ENCODE measurements around the gene PCDHGA11. TPM values are rescaled to one million over a fixed set of nuclear protein-coding genes. Genes with fewer than 3 reads are reported as not detected.
"Not testable (repeated sequence)": the region's sequence is repeated elsewhere in the genome, so short reads cannot be mapped to it uniquely, and the experiment has no call there.

PCDHGA11 gene
- 3.8 TPM for polyA plus RNA-seq (2013, experiment 1 of 4)
- 4.0 TPM for polyA plus RNA-seq (2013, experiment 2 of 4)
- polyA plus RNA-seq (2013, experiment 3 of 4), result 1.7 TPM
- 2.3 TPM for polyA plus RNA-seq (2013, experiment 4 of 4)

DNA sequence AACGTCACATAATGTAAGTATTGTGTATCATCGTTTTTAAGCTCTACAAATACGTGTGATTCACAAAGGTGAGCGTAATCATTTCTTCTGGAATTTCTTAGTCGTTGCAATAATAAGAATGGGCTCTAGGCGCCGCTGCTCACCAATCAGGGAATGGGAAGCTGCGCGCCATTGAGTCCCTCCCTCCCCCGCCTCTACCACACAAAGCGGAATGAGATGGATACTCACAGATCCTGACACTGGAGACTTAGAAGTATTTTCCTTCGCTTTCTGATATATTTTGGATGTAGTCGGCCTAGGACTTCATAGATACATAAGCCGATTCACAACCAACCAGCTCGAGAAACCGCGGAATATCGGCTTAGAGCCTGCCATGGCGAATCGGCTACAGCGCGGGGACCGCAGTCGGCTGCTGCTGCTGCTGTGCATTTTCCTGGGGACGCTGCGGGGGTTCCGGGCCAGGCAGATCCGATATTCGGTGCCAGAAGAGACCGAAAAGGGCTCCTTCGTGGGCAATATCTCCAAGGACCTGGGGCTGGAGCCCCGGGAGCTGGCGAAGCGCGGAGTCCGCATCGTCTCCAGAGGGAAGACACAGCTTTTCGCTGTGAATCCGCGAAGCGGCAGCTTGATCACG lies at the start of gene PCDHGA11:
TSS of gene PCDHGA11 (plus strand) at position 197 of the 634 bp plus-strand sequence. CDS start at position 374, 177 bp downstream.
- H3K4me1 ChIP-seq (ENCODE audit: control insufficient read depth, insufficient read depth, low read length), result no peaks in the 10 kb centered on the region
- H3K27ac ChIP-seq (ENCODE audit: insufficient read depth, low read depth, low read length, poor library complexity, severe bottlenecking), result no peak within 1 kb of the TSS
- H3K27me3 ChIP-seq (ENCODE audit: control insufficient read depth, insufficient read depth, low read length, poor library complexity, severe bottlenecking), result no peaks in the 10 kb centered on the region
- H3K9me3 ChIP-seq (ENCODE audit: control insufficient read depth, low read length), result peaks cover 20% of the 10 kb centered on the region
- peaks cover 46% of the 10 kb centered on the region for H3K36me3 ChIP-seq (ENCODE audit: control insufficient read depth, insufficient read depth, low read length)
- 91 to 92% methylated on average over 42 of the region's 42 CpGs for WGBS, 2 experiments
- no peak within 1 kb of the TSS for H3K4me3 ChIP-seq (ENCODE audit: insufficient read depth, low read depth, low read length)

DNA sequence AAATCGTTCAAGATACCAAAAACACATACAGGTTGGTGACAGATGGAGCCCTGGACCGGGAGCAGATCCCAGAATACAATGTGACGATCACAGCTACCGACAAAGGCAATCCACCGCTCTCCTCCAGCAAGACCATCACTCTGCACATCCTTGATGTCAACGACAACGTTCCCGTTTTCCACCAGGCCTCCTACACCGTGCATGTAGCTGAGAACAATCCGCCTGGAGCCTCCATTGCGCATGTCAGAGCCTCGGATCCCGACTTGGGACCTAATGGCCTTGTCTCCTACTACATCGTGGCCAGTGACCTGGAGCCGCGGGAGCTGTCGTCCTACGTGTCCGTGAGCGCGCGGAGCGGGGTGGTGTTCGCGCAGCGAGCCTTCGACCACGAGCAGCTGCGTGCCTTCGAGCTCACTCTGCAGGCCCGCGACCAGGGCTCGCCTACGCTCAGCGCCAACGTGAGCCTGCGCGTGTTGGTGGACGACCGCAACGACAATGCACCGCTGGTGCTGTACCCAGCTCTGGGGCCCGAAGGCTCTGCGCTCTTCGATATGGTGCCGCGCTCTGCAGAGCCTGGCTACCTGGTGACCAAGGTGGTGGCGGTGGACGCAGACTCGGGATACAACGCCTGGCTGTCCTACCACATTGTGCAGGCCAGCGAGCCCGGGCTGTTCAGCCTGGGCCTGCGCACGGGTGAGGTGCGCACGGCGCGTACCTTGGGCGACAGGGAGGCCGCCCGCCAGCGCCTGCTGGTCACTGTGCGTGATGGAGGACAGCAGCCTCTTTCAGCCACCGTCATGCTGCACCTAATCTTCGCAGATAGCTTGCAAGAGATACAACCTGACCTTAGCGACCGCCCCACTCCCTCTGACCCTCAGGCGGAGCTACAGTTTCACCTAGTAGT lies 49.0 kb upstream of the PCDHGA11 start:
- Histone ChIP-seq H3K4me3 (ENCODE audit: insufficient read depth, low read depth, low read length) (no peak overlapping the region), H3K36me3 (ENCODE audit: control insufficient read depth, insufficient read depth, low read length) (no peaks in the 10 kb centered on the region), H3K27ac (ENCODE audit: insufficient read depth, low read depth, low read length, poor library complexity, severe bottlenecking) (no peak overlapping the region), H3K9me3 (ENCODE audit: control insufficient read depth, low read length) (peaks cover 10% of the 10 kb centered on the region), H3K27me3 (ENCODE audit: control insufficient read depth, insufficient read depth, low read length, poor library complexity, severe bottlenecking) (no peaks in the 10 kb centered on the region), H3K4me1 (ENCODE audit: control insufficient read depth, insufficient read depth, low read length) (no peaks in the 10 kb centered on the region)
- WGBS, 2 experiments, result 95 to 96% methylated on average over 69 of the region's 69 CpGs

DNA sequence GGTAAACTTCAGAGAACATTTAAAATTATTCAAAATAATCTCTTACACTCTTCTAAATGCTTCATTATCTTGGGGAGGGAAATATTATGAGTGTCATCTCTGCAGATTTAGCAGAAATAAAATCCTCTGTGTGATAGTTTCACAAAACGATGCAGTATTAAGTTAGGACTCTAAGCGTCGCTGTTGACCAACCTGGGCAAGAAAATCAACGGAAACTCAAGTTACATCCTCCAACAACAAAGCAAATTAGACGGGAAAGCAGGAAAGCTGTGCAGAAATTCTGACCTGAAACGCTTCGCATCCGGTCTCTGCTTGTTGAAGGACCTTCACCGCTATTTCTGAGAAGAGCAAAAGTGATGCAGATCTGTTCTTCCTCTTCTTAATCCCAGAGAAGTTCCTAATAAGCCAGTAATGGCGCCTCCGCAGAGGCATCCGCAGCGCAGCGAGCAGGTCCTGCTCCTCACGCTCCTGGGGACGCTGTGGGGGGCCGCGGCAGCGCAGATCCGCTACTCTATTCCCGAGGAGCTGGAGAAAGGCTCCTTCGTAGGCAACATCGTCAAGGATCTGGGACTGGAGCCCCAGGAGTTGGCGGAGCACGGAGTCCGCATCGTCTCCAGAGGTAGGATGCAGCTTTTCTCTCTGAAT lies 47.1 kb upstream of the PCDHGA11 start, which contains the start of gene PCDHGA6:
TSS of gene PCDHGA6 (plus strand) at position 219 of the 645 bp plus-strand sequence. CDS start at position 412, 193 bp downstream.
- no peaks in the 10 kb centered on the region for H3K4me1 ChIP-seq (ENCODE audit: control insufficient read depth, insufficient read depth, low read length)
- H3K4me3 ChIP-seq (ENCODE audit: insufficient read depth, low read depth, low read length), result no peak within 1 kb of the TSS
- WGBS, 2 experiments, result 94% methylated on average over 27 of the region's 27 CpGs
- no peaks in the 10 kb centered on the region for H3K36me3 ChIP-seq (ENCODE audit: control insufficient read depth, insufficient read depth, low read length)
- H3K9me3 ChIP-seq (ENCODE audit: control insufficient read depth, low read length), result peaks cover 10% of the 10 kb centered on the region
- H3K27me3 ChIP-seq (ENCODE audit: control insufficient read depth, insufficient read depth, low read length, poor library complexity, severe bottlenecking), result no peaks in the 10 kb centered on the region
- no peak within 1 kb of the TSS for H3K27ac ChIP-seq (ENCODE audit: insufficient read depth, low read depth, low read length, poor library complexity, severe bottlenecking)

DNA sequence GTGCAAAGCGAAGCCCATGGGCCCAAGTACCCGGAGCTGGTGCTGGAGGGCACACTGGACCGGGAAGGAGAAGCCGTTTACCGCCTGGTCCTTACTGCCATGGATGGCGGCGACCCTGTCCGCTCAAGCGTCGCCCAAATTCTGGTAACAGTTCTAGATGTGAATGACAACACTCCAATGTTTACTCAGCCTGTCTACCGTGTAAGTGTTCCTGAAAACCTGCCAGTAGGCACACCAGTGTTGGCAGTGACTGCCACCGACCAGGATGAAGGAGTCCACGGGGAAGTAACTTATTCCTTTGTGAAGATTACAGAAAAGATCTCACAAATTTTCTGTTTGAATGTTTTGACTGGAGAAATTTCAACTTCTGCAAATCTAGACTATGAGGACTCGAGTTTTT lies 46.2 kb upstream of the PCDHGA11 start:
- no peak overlapping the region for H3K4me3 ChIP-seq (ENCODE audit: insufficient read depth, low read depth, low read length)
- peaks cover 10% of the 10 kb centered on the region for H3K9me3 ChIP-seq (ENCODE audit: control insufficient read depth, low read length)

DNA sequence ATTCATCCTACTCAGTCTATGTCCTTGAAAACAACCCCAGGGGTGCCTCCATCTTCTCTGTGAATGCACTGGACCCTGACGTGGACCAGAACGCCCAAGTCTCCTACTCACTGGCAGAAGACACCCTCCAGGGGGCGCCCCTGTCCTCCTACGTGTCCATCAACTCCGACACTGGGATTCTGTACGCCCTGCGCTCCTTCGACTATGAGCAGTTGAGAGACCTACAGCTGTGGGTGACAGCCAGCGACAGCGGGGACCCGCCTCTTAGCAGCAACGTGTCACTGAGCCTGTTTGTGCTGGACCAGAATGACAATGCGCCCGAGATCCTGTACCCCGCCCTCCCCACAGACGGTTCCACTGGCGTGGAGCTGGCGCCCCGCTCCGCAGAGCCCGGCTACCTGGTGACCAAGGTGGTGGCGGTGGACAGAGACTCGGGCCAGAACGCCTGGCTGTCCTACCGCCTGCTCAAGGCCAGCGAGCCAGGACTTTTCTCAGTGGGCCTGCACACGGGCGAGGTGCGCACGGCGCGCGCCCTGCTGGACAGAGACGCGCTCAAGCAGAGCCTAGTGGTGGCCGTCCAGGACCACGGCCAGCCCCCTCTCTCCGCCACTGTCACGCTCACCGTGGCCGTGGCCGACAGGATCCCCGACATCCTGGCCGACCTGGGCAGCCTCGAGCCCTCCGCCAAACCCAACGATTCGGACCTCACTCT lies 45.3 kb upstream of the PCDHGA11 start:
- not testable (repeated sequence) for H3K36me3 ChIP-seq (ENCODE audit: control insufficient read depth, insufficient read depth, low read length); H3K4me1 ChIP-seq (ENCODE audit: control insufficient read depth, insufficient read depth, low read length); H3K27ac ChIP-seq (ENCODE audit: insufficient read depth, low read depth, low read length, poor library complexity, severe bottlenecking); H3K27me3 ChIP-seq (ENCODE audit: control insufficient read depth, insufficient read depth, low read length, poor library complexity, severe bottlenecking); H3K4me3 ChIP-seq (ENCODE audit: insufficient read depth, low read depth, low read length); H3K9me3 ChIP-seq (ENCODE audit: control insufficient read depth, low read length)
- WGBS, 2 experiments, result 94 to 96% methylated on average over 36 of the region's 48 CpGs

More for the DNA sequence above, 46.2 kb upstream of the PCDHGA11 start:
- Histone ChIP-seq H3K27ac (ENCODE audit: insufficient read depth, low read depth, low read length, poor library complexity, severe bottlenecking) (no peak overlapping the region), H3K27me3 (ENCODE audit: control insufficient read depth, insufficient read depth, low read length, poor library complexity, severe bottlenecking) (no peaks in the 10 kb centered on the region), H3K4me1 (ENCODE audit: control insufficient read depth, insufficient read depth, low read length) (no peaks in the 10 kb centered on the region), H3K36me3 (ENCODE audit: control insufficient read depth, insufficient read depth, low read length) (no peaks in the 10 kb centered on the region)
- WGBS, 2 experiments, result 94 to 96% methylated on average over 14 of the region's 14 CpGs

DNA sequence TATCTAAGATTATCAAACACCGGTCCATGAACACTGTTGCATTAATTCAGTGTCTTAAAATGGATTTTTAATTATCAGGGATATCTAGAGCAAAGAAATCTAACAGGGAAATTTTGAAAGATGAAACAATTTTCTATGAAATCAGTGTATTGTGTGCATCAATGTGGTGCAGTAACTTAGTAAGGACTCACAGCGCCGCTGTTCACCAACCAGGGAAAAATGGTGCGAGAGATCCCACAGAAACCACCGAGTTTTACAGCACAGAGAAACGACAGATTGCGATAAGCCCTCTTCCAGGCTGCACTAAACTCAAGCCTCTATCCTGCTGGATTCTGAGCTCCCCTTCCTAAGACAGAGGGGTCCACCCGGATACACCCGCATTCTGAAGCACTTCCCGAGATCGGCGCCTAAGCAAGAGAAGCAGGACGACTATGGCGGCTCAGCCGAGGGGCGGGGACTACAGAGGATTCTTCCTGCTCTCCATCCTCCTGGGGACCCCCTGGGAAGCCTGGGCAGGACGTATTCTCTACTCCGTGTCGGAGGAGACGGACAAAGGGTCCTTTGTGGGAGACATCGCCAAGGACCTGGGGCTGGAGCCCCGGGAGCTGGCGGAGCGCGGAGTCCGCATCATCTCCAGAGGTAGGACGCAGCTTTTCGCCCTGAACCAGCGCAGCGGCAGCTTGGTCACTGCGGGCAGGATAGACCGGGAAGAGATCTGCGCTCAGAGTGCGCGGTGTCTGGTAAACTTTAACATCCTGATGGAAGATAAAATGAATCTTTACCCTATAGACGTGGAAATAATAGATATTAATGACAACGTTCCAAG lies 38.2 kb upstream of the PCDHGA11 start, which contains the start of gene PCDHGA7:
TSS of gene PCDHGA7 (plus strand) at position 274 of the 826 bp plus-strand sequence. CDS start at position 432, 158 bp downstream.
- H3K4me1 ChIP-seq (ENCODE audit: control insufficient read depth, insufficient read depth, low read length), result no peaks in the 10 kb centered on the region
- H3K9me3 ChIP-seq (ENCODE audit: control insufficient read depth, low read length), result peaks cover 2% of the 10 kb centered on the region
- 94 to 95% methylated on average over 37 of the region's 37 CpGs for WGBS, 2 experiments
- H3K4me3 ChIP-seq (ENCODE audit: insufficient read depth, low read depth, low read length), result no peak within 1 kb of the TSS
- H3K36me3 ChIP-seq (ENCODE audit: control insufficient read depth, insufficient read depth, low read length), result no peaks in the 10 kb centered on the region
- no peak within 1 kb of the TSS for H3K27ac ChIP-seq (ENCODE audit: insufficient read depth, low read depth, low read length, poor library complexity, severe bottlenecking)
- no peaks in the 10 kb centered on the region for H3K27me3 ChIP-seq (ENCODE audit: control insufficient read depth, insufficient read depth, low read length, poor library complexity, severe bottlenecking)

DNA sequence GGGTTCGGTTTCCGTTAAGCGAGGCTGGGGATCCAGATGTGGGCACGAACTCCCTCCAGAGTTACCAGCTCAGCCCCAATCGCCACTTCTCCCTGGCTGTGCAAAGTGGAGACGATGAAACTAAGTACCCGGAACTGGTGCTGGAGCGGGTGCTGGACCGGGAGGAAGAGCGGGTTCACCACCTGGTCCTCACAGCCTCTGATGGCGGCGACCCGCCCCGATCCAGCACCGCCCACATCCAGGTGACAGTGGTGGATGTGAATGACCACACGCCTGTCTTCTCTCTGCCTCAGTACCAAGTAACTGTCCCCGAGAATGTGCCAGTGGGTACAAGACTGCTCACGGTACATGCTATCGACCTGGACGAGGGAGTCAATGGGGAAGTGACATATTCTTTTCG lies 37.5 kb upstream of the PCDHGA11 start:
- no peaks in the 10 kb centered on the region for H3K27me3 ChIP-seq (ENCODE audit: control insufficient read depth, insufficient read depth, low read length, poor library complexity, severe bottlenecking)
- no peak overlapping the region for H3K27ac ChIP-seq (ENCODE audit: insufficient read depth, low read depth, low read length, poor library complexity, severe bottlenecking)
- no peaks in the 10 kb centered on the region for H3K36me3 ChIP-seq (ENCODE audit: control insufficient read depth, insufficient read depth, low read length)
- peaks cover 3% of the 10 kb centered on the region for H3K9me3 ChIP-seq (ENCODE audit: control insufficient read depth, low read length)
- no peak overlapping the region for H3K4me3 ChIP-seq (ENCODE audit: insufficient read depth, low read depth, low read length)
- WGBS, 2 experiments, result 94 to 96% methylated on average over 21 of the region's 21 CpGs
- H3K4me1 ChIP-seq (ENCODE audit: control insufficient read depth, insufficient read depth, low read length), result no peaks in the 10 kb centered on the region

DNA sequence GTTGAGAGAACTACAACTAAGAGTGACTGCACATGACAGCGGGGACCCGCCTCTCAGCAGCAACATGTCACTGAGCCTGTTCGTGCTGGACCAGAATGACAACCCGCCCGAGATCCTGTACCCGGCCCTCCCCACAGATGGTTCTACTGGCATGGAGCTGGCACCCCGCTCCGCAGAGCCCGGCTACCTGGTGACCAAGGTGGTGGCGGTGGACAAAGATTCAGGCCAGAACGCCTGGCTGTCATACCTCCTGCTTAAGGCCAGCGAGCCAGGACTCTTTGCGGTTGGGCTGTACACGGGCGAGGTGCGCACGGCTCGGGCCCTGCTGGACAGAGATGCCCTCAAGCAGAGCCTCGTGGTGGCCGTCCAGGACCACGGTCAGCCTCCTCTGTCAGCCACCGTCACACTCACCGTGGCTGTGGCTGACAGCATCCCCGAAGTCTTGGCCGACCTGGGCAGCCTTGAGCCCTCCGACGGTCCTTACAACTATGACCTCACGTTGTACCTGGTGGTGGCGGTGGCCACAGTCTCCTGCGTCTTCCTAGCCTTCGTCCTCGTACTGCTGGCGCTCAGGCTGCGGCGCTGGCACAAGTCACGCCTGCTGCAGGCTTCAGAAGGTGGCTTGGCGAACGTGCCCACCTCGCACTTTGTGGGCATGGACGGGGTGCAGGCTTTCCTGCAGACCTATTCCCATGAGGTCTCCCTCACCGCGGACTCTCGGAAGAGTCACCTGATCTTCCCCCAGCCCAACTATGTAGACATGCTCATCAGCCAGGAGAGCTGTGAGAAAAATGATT lies 36.2 kb upstream of the PCDHGA11 start:
- H3K27ac ChIP-seq (ENCODE audit: insufficient read depth, low read depth, low read length, poor library complexity, severe bottlenecking), result no peak overlapping the region
- H3K4me3 ChIP-seq (ENCODE audit: insufficient read depth, low read depth, low read length), result no peak overlapping the region
- no peaks in the 10 kb centered on the region for H3K4me1 ChIP-seq (ENCODE audit: control insufficient read depth, insufficient read depth, low read length)
- no peaks in the 10 kb centered on the region for H3K36me3 ChIP-seq (ENCODE audit: control insufficient read depth, insufficient read depth, low read length)
- H3K27me3 ChIP-seq (ENCODE audit: control insufficient read depth, insufficient read depth, low read length, poor library complexity, severe bottlenecking), result no peaks in the 10 kb centered on the region
- WGBS, 2 experiments, result 94 to 96% methylated on average over 43 of the region's 43 CpGs
- H3K9me3 ChIP-seq (ENCODE audit: control insufficient read depth, low read length), result peaks cover 7% of the 10 kb centered on the region
